Measurements from ENCODE around the gene MAGEB17.

The MAGEB17 gene

DNA sequence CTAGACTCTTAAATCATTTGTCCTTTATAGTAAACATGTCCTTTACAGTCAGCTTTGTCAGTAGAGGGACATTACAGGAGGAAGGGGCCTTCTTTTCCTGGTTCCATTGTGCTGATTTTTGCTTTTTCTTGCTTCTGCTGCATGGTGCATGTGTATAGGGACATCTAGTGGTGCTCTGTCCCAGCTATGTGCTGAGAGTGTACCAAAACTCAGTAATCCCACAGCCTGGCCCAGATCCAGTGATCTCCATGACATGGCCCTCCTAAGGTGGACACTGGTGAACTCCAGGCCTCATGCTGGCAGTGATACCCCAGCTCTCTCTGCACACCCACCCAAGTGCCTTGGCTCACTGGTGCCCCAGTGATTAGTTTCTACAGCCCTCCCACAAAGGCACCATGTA is 45.2 kb downstream of the MAGEB17 start:
- DNase-seq: no peak

DNA sequence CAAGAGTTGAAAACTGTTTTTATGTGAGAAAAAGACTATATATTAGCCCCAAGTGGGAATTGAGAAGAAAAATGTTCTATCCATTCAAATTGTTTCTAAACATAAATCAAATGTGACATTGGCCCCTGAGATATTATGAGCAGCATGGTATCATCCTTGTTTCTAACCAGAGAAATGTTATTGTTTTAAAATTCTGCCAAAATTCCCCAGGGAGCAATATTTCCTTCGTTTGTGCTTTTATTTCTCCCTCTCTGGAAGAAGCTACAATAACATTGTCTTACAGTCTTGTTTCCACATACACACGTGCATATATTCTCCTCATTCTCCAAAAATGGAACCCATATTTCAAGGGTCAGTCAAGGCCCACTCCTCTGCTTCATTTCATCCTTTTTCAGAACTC is 46.7 kb downstream of the MAGEB17 start:
- DNase-seq: no peak

DNA sequence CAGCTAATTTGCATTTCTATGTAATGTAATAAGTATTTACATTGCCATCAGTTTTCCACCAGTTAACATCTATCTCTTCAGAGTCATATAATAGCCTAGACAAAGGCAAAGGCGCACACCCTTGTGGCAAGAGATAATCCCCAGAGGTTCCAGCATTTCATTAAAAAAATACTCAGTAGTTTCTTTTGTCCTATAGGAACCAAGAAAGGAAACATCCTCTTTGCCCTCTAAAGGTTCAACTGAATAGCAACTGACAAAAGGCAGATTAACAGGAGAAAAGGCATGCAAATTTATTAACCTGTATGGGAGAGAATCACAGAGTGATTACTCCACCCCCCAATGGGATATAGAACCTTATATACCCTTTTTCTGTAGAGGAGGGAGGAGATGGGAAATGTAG is 48.4 kb downstream of the MAGEB17 start:
- no peak for DNase-seq

Measured in NCI-H1092 treated with DMSO at 0.1 percent for 48 hours (cell line).